ENCODE data around the gene METTL9.
"Not testable (repeated sequence)": the region's sequence is repeated elsewhere in the genome, so short reads cannot be mapped to it uniquely, and the experiment has no call there.

METTL9 gene

GRCh38 chr16:21667575-21667974 lies 68.2 kb downstream of the METTL9 start:
- no peak for DNase-seq

GRCh38 chr16:21673469-21673868 lies 74.1 kb downstream of the METTL9 start:
- no peak for DNase-seq

GRCh38 chr16:21674456-21674855 lies 75.1 kb downstream of the METTL9 start:
- not testable (repeated sequence) for DNase-seq

GRCh38 chr16:21680714-21681113 lies 81.3 kb downstream of the METTL9 start:
- DNase-seq = not testable (repeated sequence)

GRCh38 chr16:21683184-21683583 lies 83.8 kb downstream of the METTL9 start:
- DNase-seq = no peak

GRCh38 chr16:21684199-21684598 lies 84.8 kb downstream of the METTL9 start:
- DNase-seq = no peak

- DNase-seq = no peak
Measured at GRCh38 chr16:21685034-21685455, 85.7 kb downstream of the METTL9 start.

- no peak for DNase-seq
Measured at GRCh38 chr16:21689107-21689506, 89.7 kb downstream of the METTL9 start.

GRCh38 chr16:21690967-21691366 lies 91.6 kb downstream of the METTL9 start:
- not testable (repeated sequence) for DNase-seq

GRCh38 chr16:21694609-21695008 lies 95.2 kb downstream of the METTL9 start:
- DNase-seq = no peak

GRCh38 chr16:21697032-21697431 lies 97.7 kb downstream of the METTL9 start:
- DNase-seq = no peak

- no peak for DNase-seq
Measured at GRCh38 chr16:21698169-21699032, 99.0 kb downstream of the METTL9 start.

GRCh38 chr16:21701271-21701670 lies 101.9 kb downstream of the METTL9 start:
- DNase-seq = no peak

- no peak for DNase-seq
Measured at GRCh38 chr16:21702276-21702675, 102.9 kb downstream of the METTL9 start.

- DNase-seq = no peak
Measured at GRCh38 chr16:21703156-21703555, 103.8 kb downstream of the METTL9 start.

- no peak for DNase-seq
Measured at GRCh38 chr16:21703589-21704174, 104.3 kb downstream of the METTL9 start.

GRCh38 chr16:21704266-21704665 lies 104.9 kb downstream of the METTL9 start:
- no peak for DNase-seq

- DNase-seq = no peak
Measured at GRCh38 chr16:21704733-21705132, 105.4 kb downstream of the METTL9 start.

All from activated effector memory CD4-positive, alpha-beta T cell treated with Interleukin-2 at 50 U/mL for 16 hours (primary cell).